ENCODE results near the gene CREB3. TPM values are rescaled to one million over a fixed set of nuclear protein-coding genes. Genes with fewer than 3 reads are reported as not detected.

Gene CREB3
- total and polyA plus RNA-seq, 5 donors from 2014 or later = 14.6 to 36.4 (median 34.5) TPM

DNA sequence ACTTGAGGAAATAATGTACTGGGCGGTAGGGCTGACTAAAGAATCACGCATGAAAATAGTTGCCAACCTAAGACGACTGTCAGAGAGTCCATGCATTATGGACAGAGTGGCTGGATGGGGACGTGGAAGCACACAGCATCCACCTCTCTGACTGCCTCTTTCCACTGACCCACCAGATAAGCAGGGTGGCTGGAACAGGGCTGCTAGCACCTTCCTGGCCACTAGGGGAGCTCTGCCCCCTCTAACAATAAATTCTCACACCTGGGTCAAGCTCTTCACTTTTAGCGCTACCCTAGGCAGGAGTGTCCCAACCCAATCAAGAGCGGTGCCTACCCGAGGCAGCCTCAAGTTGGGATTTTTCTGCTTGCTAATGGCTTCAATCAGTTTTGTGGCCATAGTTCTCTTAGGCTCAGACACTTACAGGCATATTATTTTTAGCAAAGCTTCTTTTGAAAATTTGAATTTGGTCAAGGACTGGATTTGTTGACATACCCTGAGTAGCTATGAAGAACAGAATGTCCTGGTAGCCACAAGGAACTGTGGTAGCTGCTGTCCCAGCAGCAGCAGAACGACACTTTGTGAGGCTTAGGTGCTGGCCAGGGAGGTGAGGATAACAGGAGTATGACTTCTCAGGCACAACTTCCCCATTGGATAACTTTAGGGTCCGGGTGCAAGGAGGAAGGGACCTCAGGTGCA, 35.8 kb upstream of the CREB3 start:
- H3K36me3 ChIP-seq (ENCODE audit: control insufficient read depth, insufficient read depth, low read length) = peaks cover 48% of the 10 kb centered on the region
- H3K27ac Mint-ChIP-seq = peak overlapping the region in 2 of 3 donors; percentile 78 to 79
- H3K4me3 Mint-ChIP-seq = no peak overlapping the region

GRCh38 chr9:35697486-35697885, 35.0 kb upstream of the CREB3 start:
- Histone ChIP-seq H3K27ac (ENCODE audit: insufficient read depth, low read length, poor library complexity, severe bottlenecking) (no peak overlapping the region), H3K4me3 (ENCODE audit: low read depth, low read length) (no peak overlapping the region), H3K36me3 (ENCODE audit: control insufficient read depth, insufficient read depth, low read length) (peaks cover 54% of the 10 kb centered on the region), H3K4me1 (ENCODE audit: control insufficient read depth, insufficient read depth, low read length, poor library complexity, severe bottlenecking) (peaks cover 5% of the 10 kb centered on the region), H3K27me3 (ENCODE audit: control insufficient read depth, insufficient read depth, low read length) (no peaks in the 10 kb centered on the region), H3K9me3 (ENCODE audit: control insufficient read depth in 2 of 2, low read length in 2 of 2) (no peaks in the 10 kb centered on the region)
- H3K4me3 Mint-ChIP-seq = peak overlapping the region in 1 of 4 donors; percentile 47
- H3K4me1 Mint-ChIP-seq = peaks cover 0 to 9% (median 7%) of the 10 kb centered on the region in 4 donors
- H3K9me3 Mint-ChIP-seq = no peaks in the 10 kb centered on the region
- peaks cover 18% of the 10 kb centered on the region for H3K36me3 Mint-ChIP-seq
- DNase-seq (no peak), ATAC-seq (ENCODE audit: low read depth in 2 of 2) (no peak)
- no peaks in the 10 kb centered on the region for H3K27me3 Mint-ChIP-seq
- H3K27ac Mint-ChIP-seq = no peak overlapping the region

More for the DNA sequence above, 35.8 kb upstream of the CREB3 start:
- Mint-ChIP-seq H3K27me3 (no peaks in the 10 kb centered on the region), H3K4me1 (peaks cover 3 to 15% (median 9%) of the 10 kb centered on the region in 4 donors), H3K36me3 (peaks cover 18% of the 10 kb centered on the region), H3K9me3 (no peaks in the 10 kb centered on the region)
- Histone ChIP-seq H3K4me1 (ENCODE audit: control insufficient read depth, insufficient read depth, low read length, poor library complexity, severe bottlenecking) (peaks cover 6% of the 10 kb centered on the region), H3K27ac (ENCODE audit: insufficient read depth, low read length, poor library complexity, severe bottlenecking) (no peak overlapping the region), H3K4me3 (ENCODE audit: low read depth, low read length) (no peak overlapping the region), H3K9me3 (ENCODE audit: control insufficient read depth in 2 of 2, low read length in 2 of 2) (no peaks in the 10 kb centered on the region), H3K27me3 (ENCODE audit: control insufficient read depth, insufficient read depth, low read length) (no peaks in the 10 kb centered on the region)
- DNase-seq (peak; percentile 39 to 62 (median 56)), ATAC-seq (ENCODE audit: low read depth in 2 of 2) (peak; percentile 78 to 81)

DNA sequence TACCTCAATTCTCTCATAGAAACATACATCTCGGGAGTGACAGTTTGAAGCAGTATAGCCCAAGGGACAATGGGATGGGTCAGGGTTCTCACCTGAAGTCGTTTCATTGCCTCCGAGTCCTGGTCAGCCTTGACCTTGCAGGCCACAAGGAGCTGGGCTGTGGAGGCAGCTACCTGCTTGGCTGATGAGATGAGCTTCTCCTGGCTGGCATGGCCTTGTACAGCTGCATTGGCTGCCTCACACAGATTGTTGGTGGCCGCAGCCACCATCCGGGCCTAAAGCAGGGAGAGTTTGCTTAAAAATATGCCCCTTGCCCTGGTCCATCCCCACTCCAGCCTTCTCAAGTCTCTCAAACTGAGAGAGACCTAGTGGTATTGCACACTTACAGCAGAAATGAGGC, 34.2 kb upstream of the CREB3 start:
- H3K27ac Mint-ChIP-seq = no peak overlapping the region
- H3K4me3 Mint-ChIP-seq = peak overlapping the region in 1 of 4 donors; percentile 47

DNA sequence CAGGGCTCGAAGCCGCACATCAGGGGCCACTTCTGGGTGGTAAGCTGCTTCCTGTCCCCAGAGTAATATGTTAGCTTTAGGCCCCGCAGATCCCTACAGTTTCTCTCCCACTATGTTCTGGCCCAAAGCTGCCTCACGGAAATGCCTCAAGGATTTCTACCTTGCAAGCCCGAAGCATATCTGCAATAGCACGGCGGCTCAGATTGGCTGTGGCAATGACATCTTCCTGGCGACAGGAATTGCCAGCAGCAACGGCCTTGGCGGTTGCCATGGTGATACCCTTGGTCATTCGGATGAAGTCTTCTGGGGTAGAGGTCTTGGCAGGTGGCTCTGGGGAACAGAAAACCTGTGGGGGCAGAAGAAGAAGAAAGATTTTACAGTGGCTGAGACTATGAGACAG, 32.4 kb upstream of the CREB3 start:
- no peaks in the 10 kb centered on the region for H3K27me3 ChIP-seq (ENCODE audit: control insufficient read depth, insufficient read depth, low read length)
- no peak overlapping the region for H3K4me3 Mint-ChIP-seq
- no peaks in the 10 kb centered on the region for H3K27me3 Mint-ChIP-seq
- peaks cover 79% of the 10 kb centered on the region for H3K36me3 ChIP-seq (ENCODE audit: control insufficient read depth, insufficient read depth, low read length)
- H3K4me1 Mint-ChIP-seq = peaks cover 0 to 9% (median 7%) of the 10 kb centered on the region in 4 donors
- H3K36me3 Mint-ChIP-seq = peaks cover 35% of the 10 kb centered on the region
- H3K4me3 ChIP-seq (ENCODE audit: low read depth, low read length) = no peak overlapping the region
- no peaks in the 10 kb centered on the region for H3K9me3 Mint-ChIP-seq
- H3K9me3 ChIP-seq (ENCODE audit: control insufficient read depth in 2 of 2, low read length in 2 of 2) = no peaks in the 10 kb centered on the region
- DNase-seq (no peak), ATAC-seq (ENCODE audit: low read depth in 2 of 2) (no peak)
- H3K27ac Mint-ChIP-seq = no peak overlapping the region
- peaks cover 5% of the 10 kb centered on the region for H3K4me1 ChIP-seq (ENCODE audit: control insufficient read depth, insufficient read depth, low read length, poor library complexity, severe bottlenecking)
- no peak overlapping the region for H3K27ac ChIP-seq (ENCODE audit: insufficient read depth, low read length, poor library complexity, severe bottlenecking)

More for the DNA sequence above, 34.2 kb upstream of the CREB3 start:
- Histone ChIP-seq H3K27me3 (ENCODE audit: control insufficient read depth, insufficient read depth, low read length) (no peaks in the 10 kb centered on the region), H3K9me3 (ENCODE audit: control insufficient read depth in 2 of 2, low read length in 2 of 2) (no peaks in the 10 kb centered on the region), H3K4me3 (ENCODE audit: low read depth, low read length) (no peak overlapping the region), H3K36me3 (ENCODE audit: control insufficient read depth, insufficient read depth, low read length) (peaks cover 61% of the 10 kb centered on the region), H3K4me1 (ENCODE audit: control insufficient read depth, insufficient read depth, low read length, poor library complexity, severe bottlenecking) (peaks cover 5% of the 10 kb centered on the region), H3K27ac (ENCODE audit: insufficient read depth, low read length, poor library complexity, severe bottlenecking) (no peak overlapping the region)
- Mint-ChIP-seq H3K9me3 (no peaks in the 10 kb centered on the region), H3K4me1 (peaks cover 0 to 9% (median 7%) of the 10 kb centered on the region in 4 donors), H3K27me3 (no peaks in the 10 kb centered on the region), H3K36me3 (peaks cover 21% of the 10 kb centered on the region)
- DNase-seq (no peak), ATAC-seq (ENCODE audit: low read depth in 2 of 2) (no peak)

DNA sequence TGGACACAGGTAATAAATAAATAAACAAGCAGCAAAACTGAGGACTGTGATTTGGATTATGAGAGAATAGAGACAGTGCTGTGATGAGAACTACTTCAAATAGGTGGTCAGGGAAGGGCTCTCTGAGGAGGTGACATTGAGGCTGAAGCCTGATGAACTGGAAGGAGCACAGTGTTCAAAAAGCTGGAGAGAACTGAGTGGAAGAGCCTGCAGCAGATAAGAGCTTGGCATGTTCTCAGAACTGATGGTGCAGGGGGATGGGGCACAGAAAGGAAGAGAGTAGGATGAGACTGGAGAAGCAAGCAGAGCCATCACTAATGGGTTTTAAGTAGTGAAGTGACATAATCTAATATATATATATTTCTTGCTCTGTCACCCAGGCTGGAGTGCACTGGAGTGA, 31.5 kb upstream of the CREB3 start:
- peaks cover 88% of the 10 kb centered on the region for H3K36me3 ChIP-seq (ENCODE audit: control insufficient read depth, insufficient read depth, low read length)
- Mint-ChIP-seq H3K4me3 (no peak overlapping the region), H3K9me3 (no peaks in the 10 kb centered on the region), H3K27ac (no peak overlapping the region), H3K4me1 (peaks cover 0 to 9% (median 7%) of the 10 kb centered on the region in 4 donors), H3K36me3 (peaks cover 42% of the 10 kb centered on the region), H3K27me3 (no peaks in the 10 kb centered on the region)
- peaks cover 5% of the 10 kb centered on the region for H3K4me1 ChIP-seq (ENCODE audit: control insufficient read depth, insufficient read depth, low read length, poor library complexity, severe bottlenecking)
- H3K27ac ChIP-seq (ENCODE audit: insufficient read depth, low read length, poor library complexity, severe bottlenecking) = no peak overlapping the region
- no peak for ATAC-seq (ENCODE audit: low read depth in 2 of 2)
- H3K9me3 ChIP-seq (ENCODE audit: control insufficient read depth in 2 of 2, low read length in 2 of 2) = no peaks in the 10 kb centered on the region
- no peak for DNase-seq
- H3K27me3 ChIP-seq (ENCODE audit: control insufficient read depth, insufficient read depth, low read length) = no peaks in the 10 kb centered on the region
- no peak overlapping the region for H3K4me3 ChIP-seq (ENCODE audit: low read depth, low read length)

GRCh38 chr9:35702696-35703095, 29.8 kb upstream of the CREB3 start:
- ATAC-seq (ENCODE audit: low read depth in 2 of 2) (no peak), DNase-seq (no peak)
- Histone ChIP-seq H3K27me3 (ENCODE audit: control insufficient read depth, insufficient read depth, low read length) (no peaks in the 10 kb centered on the region), H3K4me3 (ENCODE audit: low read depth, low read length) (no peak overlapping the region), H3K9me3 (ENCODE audit: control insufficient read depth in 2 of 2, low read length in 2 of 2) (no peaks in the 10 kb centered on the region), H3K27ac (ENCODE audit: insufficient read depth, low read length, poor library complexity, severe bottlenecking) (no peak overlapping the region), H3K36me3 (ENCODE audit: control insufficient read depth, insufficient read depth, low read length) (peaks cover 96% of the 10 kb centered on the region), H3K4me1 (ENCODE audit: control insufficient read depth, insufficient read depth, low read length, poor library complexity, severe bottlenecking) (no peaks in the 10 kb centered on the region)
- Mint-ChIP-seq H3K4me3 (no peak overlapping the region), H3K27ac (no peak overlapping the region), H3K4me1 (peaks cover 0 to 2% (median 0%) of the 10 kb centered on the region in 4 donors), H3K9me3 (no peaks in the 10 kb centered on the region), H3K36me3 (peaks cover 47% of the 10 kb centered on the region), H3K27me3 (no peaks in the 10 kb centered on the region)

GRCh38 chr9:35703906-35704672, 28.4 kb upstream of the CREB3 start:
- Mint-ChIP-seq H3K27ac (no peak overlapping the region), H3K27me3 (no peaks in the 10 kb centered on the region), H3K36me3 (peaks cover 49% of the 10 kb centered on the region), H3K9me3 (no peaks in the 10 kb centered on the region), H3K4me1 (no peaks in the 10 kb centered on the region), H3K4me3 (no peak overlapping the region)
- no peak for ATAC-seq (ENCODE audit: low read depth in 2 of 2)
- no peak overlapping the region for H3K4me3 ChIP-seq (ENCODE audit: low read depth, low read length)
- no peak overlapping the region for H3K27ac ChIP-seq (ENCODE audit: insufficient read depth, low read length, poor library complexity, severe bottlenecking)
- H3K36me3 ChIP-seq (ENCODE audit: control insufficient read depth, insufficient read depth, low read length) = peaks cover 95% of the 10 kb centered on the region
- H3K27me3 ChIP-seq (ENCODE audit: control insufficient read depth, insufficient read depth, low read length) = no peaks in the 10 kb centered on the region
- no peaks in the 10 kb centered on the region for H3K9me3 ChIP-seq (ENCODE audit: control insufficient read depth in 2 of 2, low read length in 2 of 2)
- H3K4me1 ChIP-seq (ENCODE audit: control insufficient read depth, insufficient read depth, low read length, poor library complexity, severe bottlenecking) = no peaks in the 10 kb centered on the region
- no peak for DNase-seq

All from CD4-positive, CD25-positive, alpha-beta regulatory T cell (primary cell).